MM.1S (cell line): ENCODE data around the gene DBP.

Experiments used
- EZH2 ChIP-seq: fragments of 300-600 bp; sonication (generic); optimal IDR thresholded peaks from 2 replicates; pipeline ENCODE3; 2017; ENCODE audit warnings: low read depth, mild to moderate bottlenecking, antibody characterized with exemption, low read length, mixed read lengths
- EZH2phosphoT487 ChIP-seq: fragments of 300-600 bp; sonication (generic); IDR thresholded peaks from 2 replicates; pipeline ENCODE4 v1.6.1; 2018; ENCODE audit warnings: antibody characterized with exemption, low read length

GRCh38 chr19:48609571-48610108 lies 27.5 kb downstream of the DBP start:
- TF ChIP-seq EZH2phosphoT487 (no peak), EZH2 (no peak)
